Measurements from ENCODE around the gene PLOD1.
"Not testable (repeated sequence)": the region's sequence is repeated elsewhere in the genome, so short reads cannot be mapped to it uniquely, and the experiment has no call there.

PLOD1 gene

GRCh38 chr1:11891433-11892186, 42.9 kb upstream of the PLOD1 start:
- Histone ChIP-seq H3K9me2 (replicated peaks; ENCODE audit: insufficient read depth, low read length) (no peaks in the 10 kb centered on the region), H3F3A (ENCODE audit: insufficient read depth) (no peaks in the 10 kb centered on the region), H3K9me3 (ENCODE audit: insufficient read depth, low read length) (no peaks in the 10 kb centered on the region), H3K79me2 (ENCODE audit: insufficient read depth, low read length) (no peaks in the 10 kb centered on the region), H3K9ac (ENCODE audit: low read length) (no peak overlapping the region), H3K4me2 (ENCODE audit: low read depth, low read length, poor library complexity, severe bottlenecking) (no peak overlapping the region), H2AFZ (ENCODE audit: low read depth, low read length, severe bottlenecking) (no peak overlapping the region), H3K36me3 (ENCODE audit: low read length) (no peaks in the 10 kb centered on the region), H3K27me3 (ENCODE audit: low read length) (no peaks in the 10 kb centered on the region), H3K27ac (ENCODE audit: low read depth, low read length) (no peak overlapping the region), H3K4me3 (ENCODE audit: insufficient read depth, low read length, poor library complexity, severe bottlenecking) (no peak overlapping the region), H4K20me1 (ENCODE audit: low read depth, low read length) (no peaks in the 10 kb centered on the region)
- TF ChIP-seq EZH2phosphoT487 (conservative IDR thresholded peaks at IDR 0.05; ENCODE audit: low read length) (no peak), CTCF (IDR thresholded peaks at IDR 0.05; ENCODE audit: insufficient read depth, low read length, poor library complexity, severe bottlenecking) (no peak)

DNA sequence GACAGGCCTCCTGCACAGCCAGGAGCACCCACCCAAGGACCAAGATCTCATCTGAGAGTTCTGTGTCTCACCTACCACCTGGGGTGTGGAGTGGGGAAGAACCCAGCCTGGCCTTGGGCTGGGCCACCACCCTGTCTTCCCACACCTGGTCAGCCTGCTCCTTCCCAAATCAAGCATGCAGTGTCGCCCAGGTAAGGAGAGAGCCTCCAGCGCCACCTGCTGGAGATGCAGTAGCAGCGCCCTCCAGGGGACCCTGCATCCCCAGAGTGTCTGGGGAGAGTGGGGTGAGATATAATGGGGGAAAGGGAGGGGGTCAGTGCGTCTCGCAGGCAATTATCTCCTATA, 40.6 kb upstream of the PLOD1 start:
- Histone ChIP-seq H3K27ac (ENCODE audit: low read depth, low read length) (no peak overlapping the region), H3K4me2 (ENCODE audit: low read depth, low read length, poor library complexity, severe bottlenecking) (no peak overlapping the region), H3K9me2 (replicated peaks; ENCODE audit: insufficient read depth, low read length) (no peaks in the 10 kb centered on the region), H3K9me3 (ENCODE audit: insufficient read depth, low read length) (no peaks in the 10 kb centered on the region), H3K9ac (ENCODE audit: low read length) (no peak overlapping the region), H3K27me3 (ENCODE audit: low read length) (no peaks in the 10 kb centered on the region), H4K20me1 (ENCODE audit: low read depth, low read length) (no peaks in the 10 kb centered on the region), H3K79me2 (ENCODE audit: insufficient read depth, low read length) (no peaks in the 10 kb centered on the region), H2AFZ (ENCODE audit: low read depth, low read length, severe bottlenecking) (no peak overlapping the region), H3K36me3 (ENCODE audit: low read length) (no peaks in the 10 kb centered on the region), H3F3A (ENCODE audit: insufficient read depth) (no peaks in the 10 kb centered on the region; the same call in 1 of the 2 replicates), H3K4me3 (ENCODE audit: insufficient read depth, low read length, poor library complexity, severe bottlenecking) (no peak overlapping the region)
- no peak for TF ChIP-seq EZH2phosphoT487 (conservative IDR thresholded peaks at IDR 0.05; ENCODE audit: low read length)
- peak; percentile 98 for TF ChIP-seq CTCF (IDR thresholded peaks at IDR 0.05; ENCODE audit: insufficient read depth, low read length, poor library complexity, severe bottlenecking)

- not testable (repeated sequence) for H2AFZ ChIP-seq (ENCODE audit: low read depth, low read length, severe bottlenecking); H4K20me1 ChIP-seq (ENCODE audit: low read depth, low read length); H3K27ac ChIP-seq (ENCODE audit: low read depth, low read length); H3K36me3 ChIP-seq (ENCODE audit: low read length); H3K4me3 ChIP-seq (ENCODE audit: insufficient read depth, low read length, poor library complexity, severe bottlenecking); H3K9me2 ChIP-seq (replicated peaks; ENCODE audit: insufficient read depth, low read length); H3K4me2 ChIP-seq (ENCODE audit: low read depth, low read length, poor library complexity, severe bottlenecking); H3K9ac ChIP-seq (ENCODE audit: low read length); H3F3A ChIP-seq (ENCODE audit: insufficient read depth); H3K27me3 ChIP-seq (ENCODE audit: low read length); H3K9me3 ChIP-seq (ENCODE audit: insufficient read depth, low read length); H3K79me2 ChIP-seq (ENCODE audit: insufficient read depth, low read length)
Observed at GRCh38 chr1:11894501-11894900, 40.0 kb upstream of the PLOD1 start.

DNA sequence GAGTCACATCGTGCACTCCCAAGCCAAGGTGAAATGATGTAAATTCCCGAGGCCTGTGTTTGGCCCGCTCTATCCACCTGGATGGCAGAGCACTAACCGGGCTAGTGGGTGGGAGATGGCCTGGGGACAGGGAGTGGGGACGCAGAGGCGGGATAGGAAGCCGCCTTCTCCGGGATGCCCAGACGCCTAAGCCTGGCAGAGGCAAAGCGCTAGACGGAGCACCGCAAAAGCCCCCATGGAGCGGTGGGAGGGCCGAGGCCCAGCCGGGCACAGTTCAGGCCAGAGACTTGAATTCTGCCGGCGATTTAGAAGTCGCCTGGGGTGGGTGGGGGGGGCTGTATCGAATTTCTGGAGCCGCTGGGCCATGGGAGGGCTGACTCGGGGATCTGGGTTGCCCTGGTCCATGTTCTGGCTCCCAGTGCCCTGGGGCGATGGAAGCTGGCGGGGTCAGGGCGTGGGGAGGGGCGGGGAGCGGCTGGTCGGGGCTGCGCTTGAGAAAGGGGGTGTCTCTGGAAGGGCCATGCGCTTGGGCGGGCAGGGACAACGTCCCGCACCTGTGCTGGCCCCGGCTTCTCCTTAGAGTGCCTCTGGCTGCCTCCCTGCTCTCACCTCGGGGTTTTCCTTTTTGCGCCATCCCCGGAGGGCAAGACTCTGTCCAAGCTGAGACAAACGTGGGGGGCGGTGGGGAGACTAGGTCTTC, 36.3 kb upstream of the PLOD1 start:
- Histone ChIP-seq H3K27ac (ENCODE audit: low read depth, low read length) (no peak overlapping the region), H3K79me2 (ENCODE audit: insufficient read depth, low read length) (no peaks in the 10 kb centered on the region), H3K9ac (ENCODE audit: low read length) (no peak overlapping the region), H3K4me2 (ENCODE audit: low read depth, low read length, poor library complexity, severe bottlenecking) (no peak overlapping the region), H3K27me3 (ENCODE audit: low read length) (no peaks in the 10 kb centered on the region), H3F3A (ENCODE audit: insufficient read depth) (peaks cover 8% of the 10 kb centered on the region; the same call in 1 of the 2 replicates), H3K9me2 (replicated peaks; ENCODE audit: insufficient read depth, low read length) (no peaks in the 10 kb centered on the region), H4K20me1 (ENCODE audit: low read depth, low read length) (no peaks in the 10 kb centered on the region), H3K36me3 (ENCODE audit: low read length) (no peaks in the 10 kb centered on the region), H2AFZ (ENCODE audit: low read depth, low read length, severe bottlenecking) (no peak overlapping the region), H3K4me3 (ENCODE audit: insufficient read depth, low read length, poor library complexity, severe bottlenecking) (no peak overlapping the region), H3K9me3 (ENCODE audit: insufficient read depth, low read length) (no peaks in the 10 kb centered on the region)
- TF ChIP-seq EZH2phosphoT487 (conservative IDR thresholded peaks at IDR 0.05; ENCODE audit: low read length), result no peak
